ENCODE results near the gene SNX24. TPM values are rescaled to one million over a fixed set of nuclear protein-coding genes. Genes with fewer than 3 reads are reported as not detected.

The SNX24 gene
- total RNA-seq, 1 experiment from 2014 or later = 10.3 TPM

GRCh38 chr5:122864842-122865241 is 19.4 kb downstream of the SNX24 start:
- Histone ChIP-seq H3K27me3 (ENCODE audit: low read length) (no peaks in the 10 kb centered on the region), H3K9ac (ENCODE audit: low read length) (no peak overlapping the region), H3K36me3 (ENCODE audit: low read depth, low read length) (no peaks in the 10 kb centered on the region), H3K9me3 (ENCODE audit: low read length) (no peaks in the 10 kb centered on the region), H3K9me2 (replicated peaks; ENCODE audit: low read length) (no peaks in the 10 kb centered on the region), H3K4me3 (ENCODE audit: low read length) (no peak overlapping the region), H3K4me1 (ENCODE audit: insufficient read depth, low read length) (no peaks in the 10 kb centered on the region), H4K20me1 (ENCODE audit: low read length) (no peaks in the 10 kb centered on the region), H3F3A (ENCODE audit: low read length, unreplicated experiment) (no peaks in the 10 kb centered on the region), H3K79me2 (ENCODE audit: low read length) (no peaks in the 10 kb centered on the region), H3K27ac (ENCODE audit: low read length) (no peak overlapping the region), H2AFZ (ENCODE audit: low read length) (no peak overlapping the region), H3K4me2 (ENCODE audit: low read length) (no peak overlapping the region)
- TF ChIP-seq EZH2 (IDR thresholded peaks at IDR 0.05; ENCODE audit: low read length, unreplicated experiment) = no peak
- TF ChIP-seq EZH2phosphoT487 (IDR thresholded peaks at IDR 0.05; ENCODE audit: borderline replicate concordance, low read length) = no peak
- TF ChIP-seq CTCF (conservative IDR thresholded peaks at IDR 0.05; ENCODE audit: low read depth, low read length) = no peak
- intact Hi-C loops (cut with micrococcal nuclease) = no loop called here
- no TSS peak for BruUV-seq (replicated peaks)
- ChIA-PET CTCF (no interaction called here), POLR2A (ENCODE audit: unreplicated experiment) (no interaction called here)
- ATAC-seq (no peak), DNase-seq (no peak)

GRCh38 chr5:122870219-122870856 is 24.9 kb downstream of the SNX24 start:
- Histone ChIP-seq H3K4me1 (ENCODE audit: insufficient read depth, low read length) (no peaks in the 10 kb centered on the region), H3K27me3 (ENCODE audit: low read length) (no peaks in the 10 kb centered on the region), H3K9me2 (replicated peaks; ENCODE audit: low read length) (no peaks in the 10 kb centered on the region), H3K4me2 (ENCODE audit: low read length) (no peak overlapping the region), H3K79me2 (ENCODE audit: low read length) (no peaks in the 10 kb centered on the region), H3K9ac (ENCODE audit: low read length) (no peak overlapping the region), H2AFZ (ENCODE audit: low read length) (no peak overlapping the region), H3K4me3 (ENCODE audit: low read length) (no peak overlapping the region), H3K9me3 (ENCODE audit: low read length) (no peaks in the 10 kb centered on the region), H4K20me1 (ENCODE audit: low read length) (no peaks in the 10 kb centered on the region), H3K36me3 (ENCODE audit: low read depth, low read length) (no peaks in the 10 kb centered on the region), H3K27ac (ENCODE audit: low read length) (no peak overlapping the region), H3F3A (ENCODE audit: low read length, unreplicated experiment) (no peaks in the 10 kb centered on the region)
- no peak for ATAC-seq
- POLR2A ChIA-PET (ENCODE audit: unreplicated experiment) = no interaction called here
- no TSS peak for BruUV-seq (replicated peaks)
- intact Hi-C loops (cut with micrococcal nuclease) = no loop called here
- TF ChIP-seq EZH2phosphoT487 (IDR thresholded peaks at IDR 0.05; ENCODE audit: borderline replicate concordance, low read length) = no peak
- TF ChIP-seq CTCF (conservative IDR thresholded peaks at IDR 0.05; ENCODE audit: low read depth, low read length) = no peak
- no peak for TF ChIP-seq EZH2 (IDR thresholded peaks at IDR 0.05; ENCODE audit: low read length, unreplicated experiment)
- CTCF ChIA-PET = no interaction called here
- DNase-seq = no peak

GRCh38 chr5:122871661-122872060 is 26.2 kb downstream of the SNX24 start:
- BruUV-seq (replicated peaks) = no TSS peak
- H3K4me1 ChIP-seq (ENCODE audit: insufficient read depth, low read length) = no peaks in the 10 kb centered on the region
- ChIA-PET POLR2A (ENCODE audit: unreplicated experiment) (no interaction called here), CTCF (no interaction called here)
- H4K20me1 ChIP-seq (ENCODE audit: low read length) = no peaks in the 10 kb centered on the region
- no peak overlapping the region for H3K4me3 ChIP-seq (ENCODE audit: low read length)
- H3K27ac ChIP-seq (ENCODE audit: low read length) = no peak overlapping the region
- H3K9me2 ChIP-seq (replicated peaks; ENCODE audit: low read length) = no peaks in the 10 kb centered on the region
- no peak overlapping the region for H3K4me2 ChIP-seq (ENCODE audit: low read length)
- no peak overlapping the region for H2AFZ ChIP-seq (ENCODE audit: low read length)
- H3K27me3 ChIP-seq (ENCODE audit: low read length) = no peaks in the 10 kb centered on the region
- no peaks in the 10 kb centered on the region for H3K79me2 ChIP-seq (ENCODE audit: low read length)
- no peak overlapping the region for H3K9ac ChIP-seq (ENCODE audit: low read length)
- H3F3A ChIP-seq (ENCODE audit: low read length, unreplicated experiment) = no peaks in the 10 kb centered on the region
- intact Hi-C loops (cut with micrococcal nuclease) = no loop called here
- no peaks in the 10 kb centered on the region for H3K36me3 ChIP-seq (ENCODE audit: low read depth, low read length)
- no peak for DNase-seq
- no peaks in the 10 kb centered on the region for H3K9me3 ChIP-seq (ENCODE audit: low read length)
- TF ChIP-seq CTCF (conservative IDR thresholded peaks at IDR 0.05; ENCODE audit: low read depth, low read length) (no peak), EZH2 (IDR thresholded peaks at IDR 0.05; ENCODE audit: low read length, unreplicated experiment) (no peak), EZH2phosphoT487 (IDR thresholded peaks at IDR 0.05; ENCODE audit: borderline replicate concordance, low read length) (no peak)
- no peak for ATAC-seq

Data from PC-3 (cell line).